ENCODE data around the gene IL6ST.

GRCh38 chr5:56006600-56006999 lies 11.8 kb upstream of the IL6ST start:
- TF ChIP-seq CTCF (IDR thresholded peaks at IDR 0.05; ENCODE audit: low read length) (no peak), EZH2 (IDR thresholded peaks at IDR 0.05; ENCODE audit: borderline replicate concordance, low read length) (no peak)
